Activated naive CD8-positive, alpha-beta T cell treated with anti-CD3 and anti-CD28 coated beads, Interleukin-2, amount 50 U/mL, for 24 hours (primary cell): ENCODE results near the gene ZNF165.

ENCODE experiments used
- ATAC-seq: fragments of 150-1000 bp; cut with Tn5 transposase; one replicate; pipeline ENCODE4 v1.10.0; 2021
- DNase-seq: peaks from one replicate; pipeline ENCODE4 v3.0.0; 2021
- H3K27ac Mint-ChIP-seq: one replicate; pipeline ENCODE4 v1.8.0; 2021; ENCODE audit warnings: mild to moderate bottlenecking, mixed read lengths
- H3K27me3 Mint-ChIP-seq: one replicate; pipeline ENCODE4 v1.8.0; 2021; ENCODE audit warnings: mixed read lengths
- H3K36me3 Mint-ChIP-seq: one replicate; pipeline ENCODE4 v1.8.0; 2021; ENCODE audit warnings: low read depth, mixed read lengths
- H3K4me1 Mint-ChIP-seq: one replicate; pipeline ENCODE4 v1.8.0; 2021; ENCODE audit warnings: mixed read lengths
- H3K4me3 Mint-ChIP-seq: one replicate; pipeline ENCODE4 v1.8.0; 2021; ENCODE audit warnings: mild to moderate bottlenecking, moderate library complexity, mixed read lengths
- H3K9me3 Mint-ChIP-seq: one replicate; pipeline ENCODE4 v1.8.0; 2021; ENCODE audit warnings: mixed read lengths

The ZNF165 gene

GRCh38 chr6:28136585-28137504 is 56.5 kb downstream of the ZNF165 start:
- H3K27me3 Mint-ChIP-seq, result no peaks in the 10 kb centered on the region
- DNase-seq (peak; percentile 83), ATAC-seq (peak; percentile 50)
- H3K27ac Mint-ChIP-seq, result peak overlapping the region; percentile 96
- peaks cover 23% of the 10 kb centered on the region for H3K36me3 Mint-ChIP-seq
- peak overlapping the region; percentile 97 for H3K4me3 Mint-ChIP-seq
- peaks cover 73% of the 10 kb centered on the region for H3K4me1 Mint-ChIP-seq
- no peaks in the 10 kb centered on the region for H3K9me3 Mint-ChIP-seq

- ATAC-seq (peak; percentile 56), DNase-seq (peak; percentile 36)
- H3K27me3 Mint-ChIP-seq, result no peaks in the 10 kb centered on the region
- peak overlapping the region; percentile 96 for H3K27ac Mint-ChIP-seq
- no peaks in the 10 kb centered on the region for H3K9me3 Mint-ChIP-seq
- H3K36me3 Mint-ChIP-seq, result peaks cover 23% of the 10 kb centered on the region
- H3K4me3 Mint-ChIP-seq, result peak overlapping the region; percentile 97
- H3K4me1 Mint-ChIP-seq, result peaks cover 70% of the 10 kb centered on the region
These were observed 57.2 kb downstream of the ZNF165 start for GRCh38 chr6:28137505-28137981.
